HL-60/S4 (cell line): Measurements from ENCODE around the gene FRMD5.

ENCODE experiments used
- in situ Hi-C: fragments of 300-500 bp; cut with MboI; formaldehyde crosslinking; loops from 2 replicates; pipeline ENCODE4 v1.14.3; 2022; ENCODE audit warnings: low sequenced_read_pairs

Gene FRMD5

GRCh38 chr15:44097552-44097951, 97.5 kb downstream of the FRMD5 start:
- in situ Hi-C loops, result no loop called here

- in situ Hi-C loops, result no loop called here
These were observed 98.5 kb downstream of the FRMD5 start for GRCh38 chr15:44096596-44096995.

GRCh38 chr15:44094781-44095180, 100.3 kb downstream of the FRMD5 start:
- in situ Hi-C loops, result no loop called here

GRCh38 chr15:44093836-44094235, 101.2 kb downstream of the FRMD5 start:
- in situ Hi-C loops, result no loop called here

GRCh38 chr15:44092221-44092620, 102.8 kb downstream of the FRMD5 start:
- in situ Hi-C loops, result no loop called here

- in situ Hi-C loops, result no loop called here
These were observed 107.2 kb downstream of the FRMD5 start for GRCh38 chr15:44087578-44088465.

- in situ Hi-C loops, result no loop called here
These were observed 110.3 kb downstream of the FRMD5 start for GRCh38 chr15:44084770-44085169.

- in situ Hi-C loops, result no loop called here
These were observed 110.9 kb downstream of the FRMD5 start for GRCh38 chr15:44084171-44084570.

GRCh38 chr15:44082558-44083157, 112.4 kb downstream of the FRMD5 start:
- in situ Hi-C loops, result no loop called here

GRCh38 chr15:44081026-44082013, 113.8 kb downstream of the FRMD5 start:
- in situ Hi-C loops, result no loop called here

- in situ Hi-C loops, result no loop called here
These were observed 119.5 kb downstream of the FRMD5 start for GRCh38 chr15:44075535-44075934.

- in situ Hi-C loops, result no loop called here
These were observed 125.6 kb downstream of the FRMD5 start for GRCh38 chr15:44069489-44069888.

GRCh38 chr15:44068347-44068746, 126.7 kb downstream of the FRMD5 start:
- in situ Hi-C loops, result no loop called here

- in situ Hi-C loops, result no loop called here
These were observed 128.8 kb downstream of the FRMD5 start for GRCh38 chr15:44066211-44066827.

GRCh38 chr15:44064706-44065105, 130.4 kb downstream of the FRMD5 start:
- in situ Hi-C loops, result no loop called here

- in situ Hi-C loops, result loop anchor here (10.0 kb wide), 1 partner anchor 153 kb away; no protein-coding TSS in a partner anchor
These were observed 136.9 kb downstream of the FRMD5 start for GRCh38 chr15:44058126-44058525.

- in situ Hi-C loops, result no loop called here
These were observed 149.4 kb downstream of the FRMD5 start for GRCh38 chr15:44045661-44046060.

- in situ Hi-C loops, result no loop called here
These were observed 149.9 kb downstream of the FRMD5 start for GRCh38 chr15:44045217-44045616.

GRCh38 chr15:44038755-44039191, 156.3 kb downstream of the FRMD5 start:
- in situ Hi-C loops, result no loop called here
